ENCODE results near the gene CAMSAP1.

Gene CAMSAP1

DNA sequence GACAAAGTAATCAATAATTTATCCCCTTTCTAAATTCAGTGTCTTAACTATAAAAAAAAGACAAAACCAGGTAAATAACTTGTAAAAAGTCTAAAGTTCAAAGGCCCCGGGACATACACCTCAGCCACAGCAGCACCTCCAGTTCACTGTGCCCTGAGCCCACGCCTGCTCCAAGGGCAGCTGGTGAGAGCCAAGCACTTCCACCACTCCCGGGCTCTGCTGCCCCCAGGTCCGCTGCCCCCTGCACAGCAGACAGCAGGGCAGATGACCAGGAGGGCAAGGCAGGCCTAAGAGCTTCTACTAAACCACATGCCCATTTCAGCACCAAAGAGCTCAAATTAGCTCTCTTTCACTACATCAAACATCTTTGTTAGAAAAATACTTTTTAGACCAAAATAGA lies 91.9 kb downstream of the CAMSAP1 start:
- no peak for DNase-seq

DNA sequence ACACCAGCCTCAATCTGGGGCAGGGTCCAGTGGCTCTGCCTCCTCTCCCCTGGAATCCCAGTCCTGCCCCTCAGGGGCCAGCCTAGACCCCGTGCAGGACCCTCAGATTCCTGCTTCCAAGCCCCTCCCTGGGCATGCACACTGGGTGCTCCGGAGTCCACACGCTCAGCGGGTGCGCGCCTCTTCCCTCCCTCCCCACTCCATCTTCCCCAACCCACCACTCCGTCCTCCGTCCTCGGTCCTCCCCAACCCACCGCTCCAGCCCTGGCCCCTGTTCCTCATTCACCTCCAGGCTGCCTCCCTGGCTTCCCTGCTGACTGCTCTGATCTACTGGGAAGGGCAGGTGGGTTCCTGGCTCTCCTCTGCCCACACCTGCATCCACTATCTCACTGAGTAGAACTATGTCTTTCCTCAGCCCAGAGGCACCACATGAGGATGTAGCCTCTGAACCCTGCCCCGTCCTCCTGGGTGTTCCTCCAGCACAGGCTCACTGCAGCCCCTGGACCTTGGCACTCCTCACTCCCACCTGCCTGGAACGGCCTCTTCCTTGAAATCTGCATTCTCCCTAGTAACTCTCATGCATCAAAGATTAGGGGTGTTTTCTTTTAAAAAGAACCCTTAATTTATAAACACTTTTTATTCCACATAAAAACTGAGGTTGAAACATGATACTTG lies 92.8 kb downstream of the CAMSAP1 start:
- no peak for DNase-seq

GRCh38 chr9:135813671-135814290 lies 93.6 kb downstream of the CAMSAP1 start:
- DNase-seq: no peak

- DNase-seq: no peak
Observed at GRCh38 chr9:135812961-135813360, 94.4 kb downstream of the CAMSAP1 start.

GRCh38 chr9:135811801-135812200 lies 95.5 kb downstream of the CAMSAP1 start:
- peak in 13 of 56 donors; percentile 1 to 52 (median 21) for DNase-seq

GRCh38 chr9:135810806-135811575 lies 96.4 kb downstream of the CAMSAP1 start:
- DNase-seq: no peak

- DNase-seq: no peak
Observed at GRCh38 chr9:135809166-135809565, 98.2 kb downstream of the CAMSAP1 start.

- no peak for DNase-seq
Observed at GRCh38 chr9:135805422-135806022, 101.8 kb downstream of the CAMSAP1 start.

- no peak for DNase-seq
Observed at GRCh38 chr9:135804581-135805421, 102.5 kb downstream of the CAMSAP1 start.

GRCh38 chr9:135803441-135803840 lies 103.9 kb downstream of the CAMSAP1 start:
- DNase-seq: no peak

- no peak for DNase-seq
Observed at GRCh38 chr9:135802876-135803419, 104.4 kb downstream of the CAMSAP1 start.

GRCh38 chr9:135801070-135801469 lies 106.3 kb downstream of the CAMSAP1 start:
- DNase-seq: no peak

DNA sequence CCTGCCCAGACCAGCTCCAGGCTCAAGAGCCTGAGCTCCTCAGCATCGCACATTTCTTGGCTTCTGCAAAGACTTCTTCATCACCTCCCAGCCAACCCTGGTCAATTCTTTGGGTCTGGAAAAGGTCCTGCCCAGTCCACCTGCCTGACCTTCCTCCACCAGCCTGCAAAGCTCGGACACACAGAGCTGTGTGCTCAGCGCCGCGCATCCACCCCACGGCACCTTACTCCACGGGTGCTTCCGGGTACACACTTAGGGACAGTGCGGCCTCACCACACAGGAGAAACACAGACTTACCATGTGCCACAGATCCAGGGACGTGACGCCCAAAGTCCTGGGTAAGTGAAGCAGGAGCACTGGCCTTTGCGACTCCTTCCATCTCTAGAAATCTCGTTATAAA lies 108.1 kb downstream of the CAMSAP1 start:
- DNase-seq: no peak

- DNase-seq: no peak
Observed at GRCh38 chr9:135798263-135798585, 109.1 kb downstream of the CAMSAP1 start.

GRCh38 chr9:135797507-135798262 lies 109.7 kb downstream of the CAMSAP1 start:
- DNase-seq: peak in 23 of 56 donors; percentile 8 to 57 (median 19)

GRCh38 chr9:135796784-135797485 lies 110.4 kb downstream of the CAMSAP1 start:
- DNase-seq: no peak

- DNase-seq: no peak
Observed at GRCh38 chr9:135795391-135795790, 112.0 kb downstream of the CAMSAP1 start.

- DNase-seq: no peak
Observed at GRCh38 chr9:135794361-135794885, 112.9 kb downstream of the CAMSAP1 start.

GRCh38 chr9:135794057-135794335 lies 113.3 kb downstream of the CAMSAP1 start:
- DNase-seq: no peak
